ENCODE measurements around the gene AMOTL1. TPM values are rescaled to one million over a fixed set of nuclear protein-coding genes. Genes with fewer than 3 reads are reported as not detected.
A peak's percentile ranks its signal among the peaks of the same experiment; 100 is the strongest.

The AMOTL1 gene, protein sequence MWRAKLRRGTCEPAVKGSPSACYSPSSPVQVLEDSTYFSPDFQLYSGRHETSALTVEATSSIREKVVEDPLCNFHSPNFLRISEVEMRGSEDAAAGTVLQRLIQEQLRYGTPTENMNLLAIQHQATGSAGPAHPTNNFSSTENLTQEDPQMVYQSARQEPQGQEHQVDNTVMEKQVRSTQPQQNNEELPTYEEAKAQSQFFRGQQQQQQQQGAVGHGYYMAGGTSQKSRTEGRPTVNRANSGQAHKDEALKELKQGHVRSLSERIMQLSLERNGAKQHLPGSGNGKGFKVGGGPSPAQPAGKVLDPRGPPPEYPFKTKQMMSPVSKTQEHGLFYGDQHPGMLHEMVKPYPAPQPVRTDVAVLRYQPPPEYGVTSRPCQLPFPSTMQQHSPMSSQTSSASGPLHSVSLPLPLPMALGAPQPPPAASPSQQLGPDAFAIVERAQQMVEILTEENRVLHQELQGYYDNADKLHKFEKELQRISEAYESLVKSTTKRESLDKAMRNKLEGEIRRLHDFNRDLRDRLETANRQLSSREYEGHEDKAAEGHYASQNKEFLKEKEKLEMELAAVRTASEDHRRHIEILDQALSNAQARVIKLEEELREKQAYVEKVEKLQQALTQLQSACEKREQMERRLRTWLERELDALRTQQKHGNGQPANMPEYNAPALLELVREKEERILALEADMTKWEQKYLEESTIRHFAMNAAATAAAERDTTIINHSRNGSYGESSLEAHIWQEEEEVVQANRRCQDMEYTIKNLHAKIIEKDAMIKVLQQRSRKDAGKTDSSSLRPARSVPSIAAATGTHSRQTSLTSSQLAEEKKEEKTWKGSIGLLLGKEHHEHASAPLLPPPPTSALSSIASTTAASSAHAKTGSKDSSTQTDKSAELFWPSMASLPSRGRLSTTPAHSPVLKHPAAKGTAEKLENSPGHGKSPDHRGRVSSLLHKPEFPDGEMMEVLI
- total RNA-seq (2014; rRNA removed) = 32.6 and 37.9 TPM in 2 replicates
- Bru-seq, nascent RNA = percentile 79 among the genes with signal in this experiment
- percentile 74 among the genes with signal in this experiment for BruChase-seq, experiment 1, labeled RNA remaining after a 6-hour chase
- BruChase-seq, experiment 2, labeled RNA remaining after a 2-hour chase = percentile 72 among the genes with signal in this experiment
- long read RNA-seq, full-length matches to known transcripts = 11 of 46 reads
- long read RNA-seq, partial matches to known transcripts = 11 of 46 reads
- long read RNA-seq, other reads (novel, unspliced or antisense) = 24 of 46 reads

DNA sequence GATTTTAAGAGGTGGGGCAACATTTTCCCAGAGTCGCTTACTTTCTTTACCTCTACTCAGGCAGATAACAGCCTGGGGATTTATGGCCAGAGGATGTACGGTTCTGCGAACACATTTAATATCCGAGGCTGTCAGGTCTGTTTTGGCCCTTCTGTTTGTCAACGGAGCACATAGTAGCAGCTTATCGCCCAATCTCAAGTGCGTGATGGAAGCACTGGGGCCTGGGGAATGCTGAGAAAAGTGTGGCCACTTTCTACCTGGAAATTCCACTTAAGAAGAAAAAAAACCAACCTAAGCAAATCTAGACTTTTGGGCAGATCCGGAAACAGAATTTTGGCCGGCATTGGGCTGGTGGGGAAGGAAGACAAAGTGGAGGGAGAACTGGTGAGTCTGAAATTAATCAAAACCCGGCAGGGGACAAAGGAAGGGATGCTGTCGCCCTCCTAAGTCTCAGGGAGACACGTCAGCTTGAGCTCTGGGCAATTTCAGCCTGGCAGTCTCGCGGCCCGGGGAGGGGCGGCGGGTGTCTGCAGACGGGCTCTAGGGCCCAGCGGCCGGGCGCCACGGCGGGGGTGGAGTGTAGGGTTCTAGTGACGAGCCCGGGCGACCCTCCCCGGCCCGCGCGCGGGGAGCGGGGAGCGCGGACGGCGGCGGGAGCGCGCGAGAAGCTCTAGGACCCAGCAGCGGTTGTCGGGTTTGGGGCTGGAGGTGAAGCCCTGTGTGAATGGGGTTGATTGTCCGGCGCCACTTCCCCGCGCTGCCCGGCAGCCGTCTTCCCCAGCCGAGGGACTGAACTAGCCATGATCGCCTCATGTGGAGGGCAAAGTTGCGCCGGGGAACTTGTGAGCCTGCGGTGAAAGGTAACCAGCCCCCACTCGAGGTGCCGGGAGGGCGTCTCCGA, at the start of gene AMOTL1:
AMOTL1 (plus strand) TSS at position 656 of the 901 bp plus-strand sequence; CDS start at position 812, 156 bp downstream.
- Histone ChIP-seq H3K9me3 (ENCODE audit: low read length) (no peaks in the 10 kb centered on the region), H3K4me2 (ENCODE audit: low read length) (peak within 1 kb of the TSS; percentile 95), H3K4me3 (ENCODE audit: low read length) (peak within 1 kb of the TSS; percentile 94), H4K20me1 (ENCODE audit: low read length) (peaks cover 33% of the 10 kb centered on the region), H3K27ac (ENCODE audit: low read length) (peak within 1 kb of the TSS; percentile 61), H3F3A (ENCODE audit: low read length, unreplicated experiment) (no peaks in the 10 kb centered on the region), H3K27me3 (ENCODE audit: low read length) (no peaks in the 10 kb centered on the region), H3K9me2 (replicated peaks; ENCODE audit: low read length) (no peaks in the 10 kb centered on the region), H2AFZ (ENCODE audit: low read length) (peak within 1 kb of the TSS; percentile 64), H3K4me1 (ENCODE audit: insufficient read depth, low read length) (peaks cover 46% of the 10 kb centered on the region), H3K9ac (ENCODE audit: low read length) (peak within 1 kb of the TSS; percentile 93), H3K79me2 (ENCODE audit: low read length) (peaks cover 47% of the 10 kb centered on the region), H3K36me3 (ENCODE audit: low read depth, low read length) (no peaks in the 10 kb centered on the region)
- no peak for TF ChIP-seq EZH2 (IDR thresholded peaks at IDR 0.05; ENCODE audit: low read length, unreplicated experiment)
- TF ChIP-seq, protein P1, sequence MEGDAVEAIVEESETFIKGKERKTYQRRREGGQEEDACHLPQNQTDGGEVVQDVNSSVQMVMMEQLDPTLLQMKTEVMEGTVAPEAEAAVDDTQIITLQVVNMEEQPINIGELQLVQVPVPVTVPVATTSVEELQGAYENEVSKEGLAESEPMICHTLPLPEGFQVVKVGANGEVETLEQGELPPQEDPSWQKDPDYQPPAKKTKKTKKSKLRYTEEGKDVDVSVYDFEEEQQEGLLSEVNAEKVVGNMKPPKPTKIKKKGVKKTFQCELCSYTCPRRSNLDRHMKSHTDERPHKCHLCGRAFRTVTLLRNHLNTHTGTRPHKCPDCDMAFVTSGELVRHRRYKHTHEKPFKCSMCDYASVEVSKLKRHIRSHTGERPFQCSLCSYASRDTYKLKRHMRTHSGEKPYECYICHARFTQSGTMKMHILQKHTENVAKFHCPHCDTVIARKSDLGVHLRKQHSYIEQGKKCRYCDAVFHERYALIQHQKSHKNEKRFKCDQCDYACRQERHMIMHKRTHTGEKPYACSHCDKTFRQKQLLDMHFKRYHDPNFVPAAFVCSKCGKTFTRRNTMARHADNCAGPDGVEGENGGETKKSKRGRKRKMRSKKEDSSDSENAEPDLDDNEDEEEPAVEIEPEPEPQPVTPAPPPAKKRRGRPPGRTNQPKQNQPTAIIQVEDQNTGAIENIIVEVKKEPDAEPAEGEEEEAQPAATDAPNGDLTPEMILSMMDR (conservative IDR thresholded peaks at IDR 0.05; ENCODE audit: low read depth, low read length) = peak; percentile 41
- ChIA-PET POLR2A (ENCODE audit: unreplicated experiment) (interaction anchor here (0.6 kb wide), 2 partner anchors 21 to 193 kb away, joined by 3 read pairs; no protein-coding TSS in a partner anchor), CTCF (interaction anchor here (0.7 to 1.8 kb wide), 4 partner anchors 20 to 200 kb away, joined by 3 to 6 read pairs (median 4); no protein-coding TSS in a partner anchor)
- intact Hi-C loops (cut with micrococcal nuclease) = loop anchor here (1.0 to 10.0 kb wide), 6 partner anchors 20 to 299 kb away; partner anchors contain the start of gene SRSF8
- ATAC-seq (peak; percentile 78), DNase-seq (peak; percentile 96)
- TSS peak; percentile 78 for BruUV-seq (replicated peaks)

DNA sequence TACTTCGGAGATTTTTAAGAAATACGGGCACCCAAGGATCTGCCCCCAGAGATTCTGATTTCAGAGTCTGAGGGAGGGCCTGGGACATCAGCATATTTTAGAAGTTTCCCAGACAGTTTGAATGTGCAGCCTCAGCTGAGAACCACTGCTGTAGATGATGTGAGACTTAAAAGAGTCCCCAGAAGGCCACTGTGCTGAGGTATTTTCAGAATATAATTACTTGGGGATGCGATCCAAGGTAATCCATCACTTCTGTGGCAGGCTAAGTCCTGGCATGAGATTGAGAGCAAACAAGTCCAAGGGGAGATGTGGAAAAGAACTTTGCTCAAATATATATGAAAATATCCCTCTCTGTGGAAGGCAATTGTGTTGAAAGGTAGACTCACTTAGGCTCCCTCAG, 48.3 kb upstream of the AMOTL1 start:
- no peaks in the 10 kb centered on the region for H3K79me2 ChIP-seq (ENCODE audit: low read length)
- ATAC-seq (no peak), DNase-seq (no peak)
- peaks cover 19% of the 10 kb centered on the region for H3K4me1 ChIP-seq (ENCODE audit: insufficient read depth, low read length)
- H3K9me3 ChIP-seq (ENCODE audit: low read length) = no peaks in the 10 kb centered on the region
- ChIA-PET POLR2A (ENCODE audit: unreplicated experiment) (no interaction called here), CTCF (no interaction called here)
- H3K9me2 ChIP-seq (replicated peaks; ENCODE audit: low read length) = no peaks in the 10 kb centered on the region
- H3K4me2 ChIP-seq (ENCODE audit: low read length) = no peak overlapping the region
- no peaks in the 10 kb centered on the region for H3K27me3 ChIP-seq (ENCODE audit: low read length)
- no peak overlapping the region for H3K9ac ChIP-seq (ENCODE audit: low read length)
- H4K20me1 ChIP-seq (ENCODE audit: low read length) = no peaks in the 10 kb centered on the region
- no TSS peak for BruUV-seq (replicated peaks)
- H3K4me3 ChIP-seq (ENCODE audit: low read length) = no peak overlapping the region
- H3F3A ChIP-seq (ENCODE audit: low read length, unreplicated experiment) = no peaks in the 10 kb centered on the region
- intact Hi-C loops (cut with micrococcal nuclease) = no loop called here
- no peak for TF ChIP-seq EZH2phosphoT487 (IDR thresholded peaks at IDR 0.05; ENCODE audit: borderline replicate concordance, low read length)
- TF ChIP-seq, protein P1 (conservative IDR thresholded peaks at IDR 0.05; ENCODE audit: low read depth, low read length) = no peak
- TF ChIP-seq EZH2 (IDR thresholded peaks at IDR 0.05; ENCODE audit: low read length, unreplicated experiment) = no peak
- no peak overlapping the region for H2AFZ ChIP-seq (ENCODE audit: low read length)
- H3K27ac ChIP-seq (ENCODE audit: low read length) = no peak overlapping the region
- H3K36me3 ChIP-seq (ENCODE audit: low read depth, low read length) = no peaks in the 10 kb centered on the region
